ENCODE results near the gene RBM33.

The RBM33 gene

GRCh38 chr7:155665957-155666287, 21.5 kb downstream of the RBM33 start:
- Mint-ChIP-seq H3K36me3 (ENCODE audit: low read depth) (peaks cover 42% of the 10 kb centered on the region), H3K27ac (peak overlapping the region; percentile 14), H3K9me3 (peaks cover 11% of the 10 kb centered on the region), H3K4me3 (no peak overlapping the region), H3K27me3 (ENCODE audit: low read depth, poor library complexity) (no peaks in the 10 kb centered on the region), H3K4me1 (no peaks in the 10 kb centered on the region)
- no peak for TF ChIP-seq CTCF (IDR thresholded peaks at IDR 0.05)
- no peak for DNase-seq

GRCh38 chr7:155667241-155667829, 22.9 kb downstream of the RBM33 start:
- Mint-ChIP-seq H3K4me1 (no peaks in the 10 kb centered on the region), H3K36me3 (ENCODE audit: low read depth) (peaks cover 29% of the 10 kb centered on the region), H3K27ac (no peak overlapping the region), H3K27me3 (ENCODE audit: low read depth, poor library complexity) (no peaks in the 10 kb centered on the region), H3K9me3 (peaks cover under 1% of the 10 kb centered on the region), H3K4me3 (no peak overlapping the region)
- TF ChIP-seq CTCF (IDR thresholded peaks at IDR 0.05): no peak
- DNase-seq: no peak

GRCh38 chr7:155669717-155670505, 25.4 kb downstream of the RBM33 start:
- H3K4me1 Mint-ChIP-seq: peaks cover 12% of the 10 kb centered on the region
- no peak overlapping the region for H3K4me3 Mint-ChIP-seq
- peak overlapping the region; percentile 66 for H3K27ac Mint-ChIP-seq
- DNase-seq: no peak
- H3K36me3 Mint-ChIP-seq (ENCODE audit: low read depth): peaks cover 30% of the 10 kb centered on the region
- TF ChIP-seq CTCF (IDR thresholded peaks at IDR 0.05): no peak
- H3K9me3 Mint-ChIP-seq: no peaks in the 10 kb centered on the region
- no peaks in the 10 kb centered on the region for H3K27me3 Mint-ChIP-seq (ENCODE audit: low read depth, poor library complexity)

GRCh38 chr7:155670521-155670920, 26.1 kb downstream of the RBM33 start:
- peaks cover 24% of the 10 kb centered on the region for H3K36me3 Mint-ChIP-seq (ENCODE audit: low read depth)
- H3K4me1 Mint-ChIP-seq: peaks cover 14% of the 10 kb centered on the region
- peak overlapping the region; percentile 66 for H3K27ac Mint-ChIP-seq
- TF ChIP-seq CTCF (IDR thresholded peaks at IDR 0.05): no peak
- no peak for DNase-seq
- no peaks in the 10 kb centered on the region for H3K9me3 Mint-ChIP-seq
- no peak overlapping the region for H3K4me3 Mint-ChIP-seq
- H3K27me3 Mint-ChIP-seq (ENCODE audit: low read depth, poor library complexity): no peaks in the 10 kb centered on the region

- H3K36me3 Mint-ChIP-seq (ENCODE audit: low read depth): peaks cover 12% of the 10 kb centered on the region
- TF ChIP-seq CTCF (IDR thresholded peaks at IDR 0.05): no peak
- no peak for DNase-seq
- H3K9me3 Mint-ChIP-seq: no peaks in the 10 kb centered on the region
- no peak overlapping the region for H3K4me3 Mint-ChIP-seq
- peak overlapping the region; percentile 69 for H3K27ac Mint-ChIP-seq
- H3K4me1 Mint-ChIP-seq: peaks cover 26% of the 10 kb centered on the region
- H3K27me3 Mint-ChIP-seq (ENCODE audit: low read depth, poor library complexity): no peaks in the 10 kb centered on the region
Observed at GRCh38 chr7:155674556-155674955, 30.1 kb downstream of the RBM33 start.

- Mint-ChIP-seq H3K4me3 (no peak overlapping the region), H3K27me3 (ENCODE audit: low read depth, poor library complexity) (no peaks in the 10 kb centered on the region), H3K4me1 (peaks cover 30% of the 10 kb centered on the region), H3K9me3 (no peaks in the 10 kb centered on the region), H3K27ac (peak overlapping the region; percentile 70), H3K36me3 (ENCODE audit: low read depth) (peaks cover 21% of the 10 kb centered on the region)
- no peak for TF ChIP-seq CTCF (IDR thresholded peaks at IDR 0.05)
- DNase-seq: no peak
Observed at GRCh38 chr7:155676052-155676451, 31.6 kb downstream of the RBM33 start.

Measured in nephron progenitor cell (in vitro differentiated cells).